NCI-H128 (cell line): ENCODE results near the gene CFAP91.

Experiments
- DNase-seq: peaks from one replicate; lab custom pipeline; 2025; ENCODE audit not compliant: unreplicated experiment; lab: John Stamatoyannopoulos, UW

The CFAP91 gene

DNA sequence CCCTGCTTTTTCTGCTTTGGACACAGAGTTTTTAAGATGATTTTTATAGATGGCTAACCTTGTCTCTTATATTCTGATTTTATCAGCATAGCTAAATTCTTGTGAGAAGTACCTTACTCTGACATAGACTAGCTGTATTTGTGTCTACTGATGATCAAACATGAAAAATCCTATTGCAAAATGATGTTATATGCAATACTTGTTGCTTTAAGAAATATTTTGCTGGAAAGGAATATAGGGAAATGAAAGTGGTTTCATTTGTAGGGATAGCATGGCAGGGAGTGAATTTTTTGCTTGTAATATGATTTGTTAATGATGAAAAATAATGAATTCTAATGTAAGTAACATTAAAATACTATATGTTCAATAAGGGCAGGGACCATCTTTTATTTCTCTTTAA, 35.9 kb downstream of the CFAP91 start:
- DNase-seq = no peak

DNA sequence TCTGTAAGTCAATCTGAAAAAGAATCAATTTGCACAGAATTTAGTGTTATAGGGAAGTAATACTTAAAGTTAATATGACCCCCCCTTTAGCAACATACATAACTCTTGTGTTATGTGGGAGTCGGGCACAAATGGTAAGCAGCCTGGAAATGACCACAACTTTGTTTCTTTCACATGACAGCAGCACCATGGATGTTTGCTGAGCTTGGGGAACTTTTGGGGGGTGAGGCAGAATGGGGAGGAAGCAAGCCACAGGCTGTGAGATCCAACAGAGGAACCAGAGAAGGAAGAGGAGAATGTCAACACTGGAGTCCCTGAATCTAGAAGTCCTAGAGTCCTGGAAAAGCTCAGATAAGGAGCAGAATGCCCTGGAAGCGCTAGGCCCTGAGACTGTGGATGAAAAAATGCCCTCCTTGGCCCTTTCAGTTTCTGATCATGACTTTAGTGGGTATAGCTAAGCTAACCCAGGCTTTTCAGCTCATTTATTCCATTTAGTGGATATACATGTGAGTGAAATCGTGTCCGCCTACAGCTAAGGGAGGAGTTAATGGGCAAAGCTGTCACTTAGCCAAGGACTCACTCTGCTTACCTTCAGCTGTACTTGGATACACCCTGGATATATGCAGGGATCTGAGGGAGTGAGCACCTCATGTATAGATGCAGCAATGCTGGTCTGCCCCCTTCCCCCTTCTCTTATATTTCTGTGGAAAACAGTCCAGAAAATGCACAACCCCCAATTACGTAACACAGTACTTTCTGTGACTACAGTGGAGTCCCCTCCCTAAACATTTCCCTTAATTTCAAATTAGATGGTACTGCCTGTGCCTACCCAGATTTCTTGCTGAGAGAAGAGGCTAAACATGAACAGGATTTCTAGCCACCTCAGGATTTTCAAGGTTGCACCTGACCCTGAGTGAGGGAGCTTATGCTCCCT, 39.1 kb downstream of the CFAP91 start:
- DNase-seq = no peak

DNA sequence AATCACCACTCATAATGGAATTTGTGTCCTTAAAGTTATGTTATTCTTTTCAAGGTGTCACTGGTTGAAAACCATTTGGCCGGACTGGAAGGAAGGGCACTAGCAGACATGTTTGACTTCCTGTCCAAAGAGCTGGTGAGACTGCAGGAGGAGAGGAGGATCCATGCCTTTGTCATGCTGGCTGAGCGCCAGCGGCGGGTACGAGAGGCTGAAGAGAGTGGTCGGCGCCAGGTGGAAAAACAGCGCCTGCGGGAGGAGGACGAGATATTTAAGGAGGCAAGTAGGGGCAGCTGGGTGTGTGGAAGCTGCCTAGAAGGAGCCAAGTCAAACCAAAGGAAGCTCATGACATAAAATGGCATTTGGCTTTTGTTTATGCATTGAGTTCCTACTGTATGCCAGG, 41.1 kb downstream of the CFAP91 start:
- DNase-seq = no peak

DNA sequence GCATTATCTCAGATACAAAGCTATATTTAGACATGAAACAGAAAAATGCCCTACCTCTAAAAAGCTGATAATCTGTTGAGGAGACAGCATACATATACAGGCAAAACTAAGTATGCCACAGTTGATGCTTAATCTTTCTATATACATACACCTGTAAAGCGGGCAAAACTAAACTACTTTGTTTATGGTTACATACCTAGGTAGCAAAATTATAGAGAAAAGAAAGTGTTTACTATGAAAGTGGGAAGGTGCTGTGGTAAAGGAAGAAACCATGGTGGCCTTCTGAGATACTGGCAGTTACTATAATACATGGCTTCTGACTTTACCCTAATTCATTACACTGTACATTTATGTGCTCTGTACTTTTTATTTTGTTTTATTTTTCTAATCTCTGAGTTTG, 43.1 kb downstream of the CFAP91 start:
- DNase-seq = no peak

DNA sequence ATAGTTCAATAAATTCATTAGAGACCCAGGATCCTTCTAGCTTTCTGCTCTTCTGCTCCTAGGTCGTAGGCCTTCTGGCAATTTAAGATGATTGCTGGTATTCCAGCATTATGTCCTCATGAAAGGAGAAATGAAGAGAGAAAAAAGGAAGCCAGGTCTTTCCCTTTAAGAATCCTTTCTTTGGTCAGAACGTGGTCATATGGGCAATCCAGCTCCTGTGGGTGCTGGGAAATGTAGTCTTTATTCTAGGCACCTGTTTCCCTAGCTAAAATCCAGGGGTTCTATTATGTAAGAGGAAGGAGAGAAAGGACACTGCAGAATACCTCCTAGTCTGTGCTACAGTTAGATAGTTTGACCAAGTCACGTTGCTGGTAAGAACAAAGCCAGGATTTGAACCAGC, 43.6 kb downstream of the CFAP91 start:
- no peak for DNase-seq

DNA sequence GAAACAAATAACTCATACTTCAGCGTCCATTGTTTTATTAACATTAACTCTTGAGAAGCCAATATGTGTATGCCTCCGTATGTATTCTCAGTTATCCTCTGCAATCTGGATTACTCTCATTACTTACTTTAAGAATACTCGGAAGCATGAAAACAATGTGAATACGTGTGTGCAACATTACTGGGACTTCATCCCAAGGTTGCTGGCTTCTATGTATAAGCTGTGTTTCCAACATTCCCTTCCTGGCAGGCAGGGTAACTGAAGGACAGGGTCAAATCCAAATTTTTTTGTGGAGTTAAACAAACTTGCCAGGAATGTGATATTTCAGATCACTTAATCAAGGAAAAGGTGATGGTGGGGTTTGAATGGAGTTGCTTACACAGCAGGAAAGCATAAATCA, 44.5 kb downstream of the CFAP91 start:
- DNase-seq = no peak

DNA sequence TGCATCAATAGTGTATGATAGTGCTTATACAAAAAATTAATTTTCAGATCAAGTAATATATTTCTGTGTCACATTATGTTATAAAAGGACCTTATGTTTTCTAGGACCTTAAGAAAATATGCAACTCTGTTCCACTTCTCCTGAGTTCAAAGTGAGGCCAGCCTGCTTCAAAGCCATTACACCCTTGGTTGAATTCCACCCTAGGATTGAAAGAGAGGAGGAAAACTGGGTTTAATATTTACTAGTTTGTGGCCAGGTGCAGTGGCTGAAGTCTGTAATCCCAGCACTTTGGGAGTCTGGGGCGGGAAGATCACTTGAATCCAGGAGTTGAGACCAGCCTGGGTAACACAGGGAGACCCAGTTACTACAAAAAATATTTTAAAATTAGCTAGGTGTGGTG, 46.2 kb downstream of the CFAP91 start:
- no peak for DNase-seq

DNA sequence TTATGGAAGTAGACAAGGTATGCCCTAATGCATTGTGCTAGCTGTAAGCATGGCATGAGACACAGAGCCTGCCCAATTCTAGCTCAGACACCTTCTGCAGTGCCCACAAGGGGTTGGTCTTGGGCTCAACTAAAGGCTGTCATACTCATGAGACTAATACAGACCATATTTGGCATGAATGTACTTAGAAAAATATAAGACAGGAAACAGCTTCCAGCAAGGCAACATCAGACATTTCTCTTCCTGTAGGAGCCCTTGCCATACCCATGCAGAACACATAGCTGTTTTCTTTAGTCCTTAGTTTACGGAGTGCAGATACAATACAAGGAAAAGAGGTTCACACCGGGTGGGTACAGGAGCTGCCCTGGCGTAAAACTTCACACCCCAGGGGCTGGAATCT, 48.6 kb downstream of the CFAP91 start:
- DNase-seq = no peak
